ENCODE measurements around the gene ANKRD23.

DNA sequence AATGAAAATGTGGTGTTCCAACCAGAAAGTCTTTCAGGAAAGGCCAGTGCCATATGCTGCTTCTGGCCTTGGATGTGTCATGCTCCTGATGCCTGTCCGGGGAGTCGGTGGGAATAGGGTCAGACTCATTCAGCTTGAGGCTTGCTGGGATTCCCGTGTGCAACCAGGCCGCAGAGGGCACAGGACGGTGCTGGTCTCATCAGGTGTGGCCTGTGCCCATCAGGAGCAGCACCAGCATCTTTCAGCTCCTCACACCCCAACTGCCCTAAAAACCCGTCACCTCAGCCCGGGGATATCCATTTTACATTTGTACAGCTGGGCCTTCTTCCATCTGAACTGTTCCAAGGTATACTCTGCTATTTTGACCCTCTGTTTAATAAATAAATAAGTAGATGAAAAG lies 41.1 kb downstream of the ANKRD23 start:
- TF ChIP-seq, protein P1, sequence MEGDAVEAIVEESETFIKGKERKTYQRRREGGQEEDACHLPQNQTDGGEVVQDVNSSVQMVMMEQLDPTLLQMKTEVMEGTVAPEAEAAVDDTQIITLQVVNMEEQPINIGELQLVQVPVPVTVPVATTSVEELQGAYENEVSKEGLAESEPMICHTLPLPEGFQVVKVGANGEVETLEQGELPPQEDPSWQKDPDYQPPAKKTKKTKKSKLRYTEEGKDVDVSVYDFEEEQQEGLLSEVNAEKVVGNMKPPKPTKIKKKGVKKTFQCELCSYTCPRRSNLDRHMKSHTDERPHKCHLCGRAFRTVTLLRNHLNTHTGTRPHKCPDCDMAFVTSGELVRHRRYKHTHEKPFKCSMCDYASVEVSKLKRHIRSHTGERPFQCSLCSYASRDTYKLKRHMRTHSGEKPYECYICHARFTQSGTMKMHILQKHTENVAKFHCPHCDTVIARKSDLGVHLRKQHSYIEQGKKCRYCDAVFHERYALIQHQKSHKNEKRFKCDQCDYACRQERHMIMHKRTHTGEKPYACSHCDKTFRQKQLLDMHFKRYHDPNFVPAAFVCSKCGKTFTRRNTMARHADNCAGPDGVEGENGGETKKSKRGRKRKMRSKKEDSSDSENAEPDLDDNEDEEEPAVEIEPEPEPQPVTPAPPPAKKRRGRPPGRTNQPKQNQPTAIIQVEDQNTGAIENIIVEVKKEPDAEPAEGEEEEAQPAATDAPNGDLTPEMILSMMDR (conservative IDR thresholded peaks at IDR 0.05; ENCODE audit: low read length): no peak
- no peak for TF ChIP-seq EZH2phosphoT487 (IDR thresholded peaks at IDR 0.05; ENCODE audit: borderline replicate concordance, low read depth, low read length)

Data from OCI-LY7 (cell line).